HG03196 (cell line): ENCODE results near the gene AKR1C8.
"Not testable (repeated sequence)": the region's sequence is repeated elsewhere in the genome, so short reads cannot be mapped to it uniquely, and the experiment has no call there.

ENCODE experiments used
- ATAC-seq: cut with Tn5 transposase; IDR thresholded peaks from one replicate; pipeline ENCODE4 v1.9.1; 2021; ENCODE audit not compliant: unreplicated experiment

AKR1C8 gene

GRCh38 chr10:5168897-5169420 is 16.0 kb downstream of the AKR1C8 start:
- no peak for ATAC-seq

GRCh38 chr10:5165738-5166137 is 19.2 kb downstream of the AKR1C8 start:
- ATAC-seq: no peak

- ATAC-seq: no peak
Observed at GRCh38 chr10:5163487-5163886, 21.5 kb downstream of the AKR1C8 start.

- no peak for ATAC-seq
Observed at GRCh38 chr10:5159126-5159525, 25.8 kb downstream of the AKR1C8 start.

- ATAC-seq: no peak
Observed at GRCh38 chr10:5157501-5157900, 27.4 kb downstream of the AKR1C8 start.

GRCh38 chr10:5155951-5156350 is 29.0 kb downstream of the AKR1C8 start:
- ATAC-seq: no peak

GRCh38 chr10:5151076-5151475 is 33.9 kb downstream of the AKR1C8 start:
- ATAC-seq: no peak

- no peak for ATAC-seq
Observed at GRCh38 chr10:5148678-5149032, 36.3 kb downstream of the AKR1C8 start.

- ATAC-seq: no peak
Observed at GRCh38 chr10:5147981-5148677, 36.8 kb downstream of the AKR1C8 start.

GRCh38 chr10:5147255-5147980 is 37.5 kb downstream of the AKR1C8 start:
- ATAC-seq: no peak

- ATAC-seq: no peak
Observed at GRCh38 chr10:5146920-5147254, 38.1 kb downstream of the AKR1C8 start.

- no peak for ATAC-seq
Observed at GRCh38 chr10:5143137-5143536, 41.8 kb downstream of the AKR1C8 start.

GRCh38 chr10:5142199-5142598 is 42.8 kb downstream of the AKR1C8 start:
- no peak for ATAC-seq

- ATAC-seq: not testable (repeated sequence)
Observed at GRCh38 chr10:5137699-5138098, 47.3 kb downstream of the AKR1C8 start.

- ATAC-seq: no peak
Observed at GRCh38 chr10:5136468-5137087, 48.4 kb downstream of the AKR1C8 start.

- no peak for ATAC-seq
Observed at GRCh38 chr10:5135581-5135980, 49.4 kb downstream of the AKR1C8 start.

- ATAC-seq: no peak
Observed at GRCh38 chr10:5125315-5126044, 59.5 kb downstream of the AKR1C8 start.

GRCh38 chr10:5123886-5124285 is 61.1 kb downstream of the AKR1C8 start:
- ATAC-seq: no peak

- ATAC-seq: not testable (repeated sequence)
Observed at GRCh38 chr10:5119997-5120396, 65.0 kb downstream of the AKR1C8 start.

GRCh38 chr10:5117026-5117425 is 67.9 kb downstream of the AKR1C8 start:
- no peak for ATAC-seq

GRCh38 chr10:5116621-5117020 is 68.3 kb downstream of the AKR1C8 start:
- ATAC-seq: no peak
